ENCODE data around the gene MTMR2. TPM values are rescaled to one million over a fixed set of nuclear protein-coding genes. Genes with fewer than 3 reads are reported as not detected.

Gene MTMR2
- total and polyA plus RNA-seq, 9 of the 15 experiments (the other 6 are each of a cell fraction or from before 2014, with no cell fraction given) = 12.6 to 35.8 (median 25.2) TPM

DNA sequence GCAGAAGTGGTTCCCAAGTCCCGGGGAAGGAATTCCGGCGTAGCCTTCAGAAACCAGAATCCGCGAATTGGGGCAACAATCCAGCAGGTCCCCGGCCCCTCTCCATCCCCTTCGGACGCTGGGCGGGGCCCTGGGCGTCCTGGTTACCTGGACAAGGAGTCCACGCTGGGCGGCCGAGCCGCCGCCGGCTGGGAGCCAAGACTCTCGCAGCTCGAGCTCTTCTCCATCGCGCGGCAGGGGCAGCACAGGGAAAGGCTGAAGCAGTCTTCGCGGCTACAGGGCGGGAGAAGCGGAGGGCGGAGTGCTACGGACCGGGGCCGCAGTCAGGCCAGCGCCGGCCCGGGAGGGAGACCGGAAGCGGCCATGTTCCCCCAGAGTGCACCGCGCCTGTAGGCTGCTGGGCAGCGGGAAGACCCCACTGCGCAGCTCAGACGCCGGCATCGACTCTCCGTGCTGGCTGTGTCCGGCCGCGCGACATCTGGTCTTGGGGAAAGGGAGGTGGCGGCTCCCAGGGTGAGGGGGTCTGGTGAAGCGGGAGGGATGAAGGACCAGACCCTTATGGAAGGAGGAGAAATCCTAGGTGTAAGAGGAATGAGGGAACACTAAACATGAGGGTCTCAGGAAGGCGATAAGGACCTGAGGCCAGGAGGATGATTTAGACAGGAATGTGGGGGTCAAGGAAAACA, at the start of gene MTMR2 (continued):
- TF ChIP-seq, protein P1, sequence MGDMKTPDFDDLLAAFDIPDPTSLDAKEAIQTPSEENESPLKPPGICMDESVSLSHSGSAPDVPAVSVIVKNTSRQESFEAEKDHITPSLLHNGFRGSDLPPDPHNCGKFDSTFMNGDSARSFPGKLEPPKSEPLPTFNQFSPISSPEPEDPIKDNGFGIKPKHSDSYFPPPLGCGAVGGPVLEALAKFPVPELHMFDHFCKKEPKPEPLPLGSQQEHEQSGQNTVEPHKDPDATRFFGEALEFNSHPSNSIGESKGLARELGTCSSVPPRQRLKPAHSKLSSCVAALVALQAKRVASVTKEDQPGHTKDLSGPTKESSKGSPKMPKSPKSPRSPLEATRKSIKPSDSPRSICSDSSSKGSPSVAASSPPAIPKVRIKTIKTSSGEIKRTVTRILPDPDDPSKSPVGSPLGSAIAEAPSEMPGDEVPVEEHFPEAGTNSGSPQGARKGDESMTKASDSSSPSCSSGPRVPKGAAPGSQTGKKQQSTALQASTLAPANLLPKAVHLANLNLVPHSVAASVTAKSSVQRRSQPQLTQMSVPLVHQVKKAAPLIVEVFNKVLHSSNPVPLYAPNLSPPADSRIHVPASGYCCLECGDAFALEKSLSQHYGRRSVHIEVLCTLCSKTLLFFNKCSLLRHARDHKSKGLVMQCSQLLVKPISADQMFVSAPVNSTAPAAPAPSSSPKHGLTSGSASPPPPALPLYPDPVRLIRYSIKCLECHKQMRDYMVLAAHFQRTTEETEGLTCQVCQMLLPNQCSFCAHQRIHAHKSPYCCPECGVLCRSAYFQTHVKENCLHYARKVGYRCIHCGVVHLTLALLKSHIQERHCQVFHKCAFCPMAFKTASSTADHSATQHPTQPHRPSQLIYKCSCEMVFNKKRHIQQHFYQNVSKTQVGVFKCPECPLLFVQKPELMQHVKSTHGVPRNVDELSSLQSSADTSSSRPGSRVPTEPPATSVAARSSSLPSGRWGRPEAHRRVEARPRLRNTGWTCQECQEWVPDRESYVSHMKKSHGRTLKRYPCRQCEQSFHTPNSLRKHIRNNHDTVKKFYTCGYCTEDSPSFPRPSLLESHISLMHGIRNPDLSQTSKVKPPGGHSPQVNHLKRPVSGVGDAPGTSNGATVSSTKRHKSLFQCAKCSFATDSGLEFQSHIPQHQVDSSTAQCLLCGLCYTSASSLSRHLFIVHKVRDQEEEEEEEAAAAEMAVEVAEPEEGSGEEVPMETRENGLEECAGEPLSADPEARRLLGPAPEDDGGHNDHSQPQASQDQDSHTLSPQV (IDR thresholded peaks at IDR 0.05) = peak; percentile 68
- TF ChIP-seq SMAD4 (CRISPR knock-in tag; conservative IDR thresholded peaks at IDR 0.05) = peak; percentile 62
- TF ChIP-seq MBD2 (IDR thresholded peaks at IDR 0.05; ENCODE audit: borderline replicate concordance, low read depth) = peak; percentile 63
- peak; percentile 21 to 38; a peak in 2 of 4 replicates for TF ChIP-seq TBL1XR1 (IDR thresholded peaks at IDR 0.05; ENCODE audit: low read length in 2 of 2)
- peak; percentile 48 for TF ChIP-seq HNRNPLL (IDR thresholded peaks at IDR 0.05; ENCODE audit: low read depth, low read length, poor library complexity, severe bottlenecking)
- peak; percentile 88 for TF ChIP-seq CBX1 (IDR thresholded peaks at IDR 0.05; ENCODE audit: low read depth)
- TF ChIP-seq EHMT2 (IDR thresholded peaks at IDR 0.05) = peak; percentile 74; the same call in 1 of the 2 replicates
- TF ChIP-seq ATF1 (CRISPR knock-in tag; IDR thresholded peaks at IDR 0.05) = no peak
- 0 out of 2 replicates have a peak, but pooled peaks have one; percentile 31 for TF ChIP-seq ATF1 (tag; IDR thresholded peaks at IDR 0.05)
- TF ChIP-seq NR3C1 (CRISPR knock-in tag; IDR thresholded peaks at IDR 0.05) = no peak
- peak; percentile 74; the same call in 1 of the 2 replicates for TF ChIP-seq PML (IDR thresholded peaks at IDR 0.05; ENCODE audit: low read length)
- TF ChIP-seq, protein P2, sequence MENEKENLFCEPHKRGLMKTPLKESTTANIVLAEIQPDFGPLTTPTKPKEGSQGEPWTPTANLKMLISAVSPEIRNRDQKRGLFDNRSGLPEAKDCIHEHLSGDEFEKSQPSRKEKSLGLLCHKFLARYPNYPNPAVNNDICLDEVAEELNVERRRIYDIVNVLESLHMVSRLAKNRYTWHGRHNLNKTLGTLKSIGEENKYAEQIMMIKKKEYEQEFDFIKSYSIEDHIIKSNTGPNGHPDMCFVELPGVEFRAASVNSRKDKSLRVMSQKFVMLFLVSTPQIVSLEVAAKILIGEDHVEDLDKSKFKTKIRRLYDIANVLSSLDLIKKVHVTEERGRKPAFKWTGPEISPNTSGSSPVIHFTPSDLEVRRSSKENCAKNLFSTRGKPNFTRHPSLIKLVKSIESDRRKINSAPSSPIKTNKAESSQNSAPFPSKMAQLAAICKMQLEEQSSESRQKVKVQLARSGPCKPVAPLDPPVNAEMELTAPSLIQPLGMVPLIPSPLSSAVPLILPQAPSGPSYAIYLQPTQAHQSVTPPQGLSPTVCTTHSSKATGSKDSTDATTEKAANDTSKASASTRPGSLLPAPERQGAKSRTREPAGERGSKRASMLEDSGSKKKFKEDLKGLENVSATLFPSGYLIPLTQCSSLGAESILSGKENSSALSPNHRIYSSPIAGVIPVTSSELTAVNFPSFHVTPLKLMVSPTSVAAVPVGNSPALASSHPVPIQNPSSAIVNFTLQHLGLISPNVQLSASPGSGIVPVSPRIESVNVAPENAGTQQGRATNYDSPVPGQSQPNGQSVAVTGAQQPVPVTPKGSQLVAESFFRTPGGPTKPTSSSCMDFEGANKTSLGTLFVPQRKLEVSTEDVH (IDR thresholded peaks at IDR 0.05; ENCODE audit: low read depth, partially characterized antibody) = peak; percentile 37
- 0 out of 2 replicates have a peak, but pooled peaks have one; percentile 55 for TF ChIP-seq RNF2 (IDR thresholded peaks at IDR 0.05)
- TF ChIP-seq RAD51 (IDR thresholded peaks at IDR 0.05; ENCODE audit: borderline replicate concordance, low read depth) = no peak
- peak; percentile 67 for TF ChIP-seq EP400 (IDR thresholded peaks at IDR 0.05)
- peak; percentile 64; the same call in 1 of the 2 replicates for TF ChIP-seq THRAP3 (IDR thresholded peaks at IDR 0.05; ENCODE audit: borderline replicate concordance)
- no peak for TF ChIP-seq ZNF347 (CRISPR knock-in tag; IDR thresholded peaks at IDR 0.05; ENCODE audit: low read depth)
- peak; percentile 93 for TF ChIP-seq GABPB1 (CRISPR knock-in tag; IDR thresholded peaks at IDR 0.05)
- TF ChIP-seq TBP (optimal IDR thresholded peaks at IDR 0.05; ENCODE audit: low read depth, low read length) = peak; percentile 92
- 0 out of 2 replicates have a peak, but pooled peaks have one; percentile 41 for TF ChIP-seq ARID2 (IDR thresholded peaks at IDR 0.05)
- TF ChIP-seq STAT5B (CRISPR knock-in tag; IDR thresholded peaks at IDR 0.05) = no peak
- 0 out of 2 replicates have a peak, but pooled peaks have one; percentile 58 for TF ChIP-seq ERF (CRISPR knock-in tag; IDR thresholded peaks at IDR 0.05)
- peak; percentile 35; the same call in 1 of the 2 replicates for TF ChIP-seq SMARCA4 (IDR thresholded peaks at IDR 0.05)
